Ammon's horn (tissue), 1 donor: ENCODE measurements around the gene FMNL3.
"Not testable (repeated sequence)": the region's sequence is repeated elsewhere in the genome, so short reads cannot be mapped to it uniquely, and the experiment has no call there.

Experiments used
- DNase-seq: peaks from one replicate; pipeline ENCODE4 v3.0.0-alpha.2; 2016; ENCODE audit warnings: low spot score

Gene FMNL3

DNA sequence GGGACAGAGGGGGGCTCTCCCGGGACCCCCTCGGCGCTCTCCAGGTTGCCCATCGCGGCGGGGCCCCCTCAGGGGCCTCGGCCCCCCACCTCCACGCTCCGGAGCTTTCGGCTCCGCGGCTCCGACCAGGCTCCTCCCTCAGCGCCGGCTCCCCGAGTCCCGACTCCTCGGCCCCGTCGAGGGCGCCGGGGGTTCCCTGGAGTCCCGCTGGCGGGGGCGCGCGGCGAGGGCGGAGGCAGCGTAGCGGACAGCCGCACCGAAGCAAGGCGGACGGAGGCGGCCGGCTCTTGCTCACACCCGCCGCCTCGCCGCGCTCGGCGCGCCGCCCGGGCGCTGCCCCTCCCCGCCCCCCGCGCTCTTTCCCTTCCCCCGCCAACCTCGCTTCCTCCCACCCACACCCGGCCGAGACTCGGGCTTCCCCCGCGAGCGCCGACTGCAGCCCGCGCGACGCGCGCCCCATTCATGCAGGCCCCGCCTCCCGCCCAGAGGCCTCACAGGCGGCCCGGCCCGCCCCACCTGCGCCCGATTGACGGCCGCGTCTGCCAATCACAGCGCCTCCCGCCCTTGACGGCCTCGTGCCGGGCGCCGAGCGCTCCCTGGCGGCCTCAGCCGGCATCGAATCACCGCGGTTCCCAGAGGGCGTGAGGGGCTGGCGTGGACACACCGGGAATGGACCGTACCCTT, at the start of gene FMNL3:
TSS of gene FMNL3 (minus strand) at position 278 of the 684 bp plus-strand sequence. CDS start at position 53, 225 bp downstream.
- DNase-seq, result peak; percentile 98

- DNase-seq, result no peak
Observed at GRCh38 chr12:49750996-49751393, 43.8 kb upstream of the FMNL3 start.

DNA sequence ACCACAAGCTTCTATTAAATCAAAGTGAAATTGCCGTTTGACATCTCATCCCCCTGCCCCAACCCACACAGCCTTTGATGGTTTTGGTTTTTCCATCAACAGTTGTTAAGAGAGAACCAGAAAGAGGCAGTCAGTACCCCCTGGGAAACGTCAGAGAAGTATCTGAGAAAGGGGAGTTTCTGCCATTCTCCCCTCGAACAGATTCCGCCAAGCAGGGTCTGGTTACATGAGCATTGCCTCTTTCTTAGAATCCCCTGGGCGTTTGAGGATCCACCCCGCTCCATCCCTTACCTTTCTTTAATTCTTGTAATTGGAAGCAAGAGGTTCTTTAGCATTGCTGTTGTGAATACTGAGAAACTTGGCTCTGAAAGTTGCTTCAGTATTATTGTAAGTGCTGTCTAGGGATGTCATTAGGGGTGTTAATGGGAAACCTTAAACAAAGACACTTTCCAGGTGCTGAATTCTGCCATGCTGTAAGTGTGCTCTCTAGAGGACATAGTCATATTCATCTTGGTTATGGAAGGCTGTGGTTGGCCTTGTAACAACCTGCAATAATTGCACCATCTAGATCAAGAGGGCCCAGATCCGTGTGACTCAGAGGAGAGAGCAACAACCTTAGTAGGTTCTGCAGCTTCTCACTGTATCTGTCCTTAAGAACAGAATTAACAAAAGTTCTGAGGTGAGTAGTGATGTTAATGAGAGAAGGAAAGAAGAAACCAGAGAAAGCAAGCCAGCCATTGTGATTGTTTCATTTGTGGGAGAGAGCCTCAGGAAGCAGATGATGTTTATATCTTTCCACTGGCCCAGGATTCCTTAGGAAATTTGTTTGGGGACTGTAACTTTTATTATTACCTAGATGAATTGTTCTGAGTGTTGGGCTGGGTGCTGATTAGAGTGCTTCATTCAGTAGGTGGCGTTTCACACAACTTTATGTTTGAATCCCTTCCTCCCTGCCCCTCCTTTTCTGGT, 43.1 kb upstream of the FMNL3 start:
- DNase-seq, result no peak

DNA sequence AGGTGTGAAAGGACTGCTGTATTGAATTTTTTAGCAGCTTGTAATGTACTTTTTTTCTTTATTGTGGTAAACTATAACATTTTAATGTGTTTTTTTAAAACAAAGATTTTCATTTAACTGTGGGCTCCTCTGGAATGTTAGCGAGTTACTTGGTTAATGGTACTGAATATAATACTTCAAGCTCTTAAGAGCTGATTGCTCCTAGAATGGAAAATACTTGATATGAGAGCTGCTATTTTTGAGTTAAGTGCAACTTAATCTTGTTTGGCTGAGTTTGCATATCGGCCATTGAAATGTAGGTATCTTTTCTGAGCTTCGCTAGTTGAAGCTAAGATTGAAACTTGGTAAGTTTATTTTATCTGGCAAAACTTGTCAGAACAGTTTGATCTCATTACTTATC, 41.6 kb upstream of the FMNL3 start:
- no peak for DNase-seq

GRCh38 chr12:49748306-49748705, 41.1 kb upstream of the FMNL3 start:
- no peak for DNase-seq

DNA sequence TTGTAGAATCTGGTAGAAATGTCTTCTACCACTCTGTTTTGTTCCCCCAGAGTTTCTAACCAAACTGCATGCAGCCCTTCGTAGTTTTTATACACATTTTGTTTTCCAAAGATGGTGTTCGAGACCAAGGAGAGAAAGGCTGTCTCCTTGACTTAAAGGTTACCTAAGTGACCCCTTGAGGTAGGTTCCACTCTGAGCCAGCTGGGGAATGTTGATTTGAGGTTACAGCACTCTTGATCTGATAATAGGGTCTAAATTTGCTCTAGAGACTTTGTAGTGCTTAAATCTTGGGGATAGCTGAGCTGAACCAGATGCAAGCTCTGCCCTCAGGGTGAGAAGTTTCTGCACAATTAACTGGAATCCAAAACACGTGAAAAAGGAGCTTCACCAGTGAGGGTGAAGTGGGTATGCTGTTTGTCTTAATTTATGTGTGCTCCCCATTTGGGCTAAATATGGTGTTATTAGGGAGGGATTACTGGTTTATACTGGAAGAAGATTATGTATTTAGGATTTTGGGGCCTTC, 37.2 kb upstream of the FMNL3 start:
- DNase-seq, result no peak

DNA sequence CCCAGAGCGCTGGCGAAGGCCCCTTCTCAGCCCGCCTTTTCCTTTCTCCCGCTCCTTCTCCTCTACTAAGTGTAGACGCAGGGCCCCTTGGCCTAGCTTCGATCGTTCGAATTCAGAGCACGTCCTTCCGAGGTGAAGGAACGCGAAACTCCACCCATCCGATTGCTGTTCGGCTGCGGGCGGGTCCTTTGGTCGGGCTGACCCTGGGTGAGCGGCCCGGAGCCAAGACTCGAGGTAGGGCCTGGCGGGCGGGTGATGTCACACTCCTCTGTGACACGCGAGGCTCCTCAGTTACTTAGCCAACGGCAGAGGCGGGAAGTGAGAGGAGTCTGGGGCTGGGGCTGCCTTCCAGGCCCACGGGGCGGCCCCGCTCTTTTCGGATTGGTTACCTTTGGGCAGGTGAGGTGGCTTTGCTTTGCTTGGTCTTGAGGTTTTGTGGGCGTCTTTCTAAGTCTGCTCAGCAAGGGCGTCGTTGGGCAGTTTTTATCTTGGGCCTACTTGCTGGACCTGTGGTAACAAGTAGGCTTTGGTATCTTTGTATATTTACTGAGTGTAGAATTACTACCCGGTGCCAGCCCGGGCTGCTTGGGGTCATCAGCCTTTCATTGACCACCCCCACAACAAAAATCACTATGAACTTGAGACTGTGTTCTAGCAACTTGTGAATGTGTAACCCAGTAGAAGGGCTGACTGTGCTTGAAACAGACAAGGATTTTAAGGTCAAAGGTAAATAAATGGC, 34.8 kb upstream of the FMNL3 start:
- DNase-seq, result peak; percentile 59

DNA sequence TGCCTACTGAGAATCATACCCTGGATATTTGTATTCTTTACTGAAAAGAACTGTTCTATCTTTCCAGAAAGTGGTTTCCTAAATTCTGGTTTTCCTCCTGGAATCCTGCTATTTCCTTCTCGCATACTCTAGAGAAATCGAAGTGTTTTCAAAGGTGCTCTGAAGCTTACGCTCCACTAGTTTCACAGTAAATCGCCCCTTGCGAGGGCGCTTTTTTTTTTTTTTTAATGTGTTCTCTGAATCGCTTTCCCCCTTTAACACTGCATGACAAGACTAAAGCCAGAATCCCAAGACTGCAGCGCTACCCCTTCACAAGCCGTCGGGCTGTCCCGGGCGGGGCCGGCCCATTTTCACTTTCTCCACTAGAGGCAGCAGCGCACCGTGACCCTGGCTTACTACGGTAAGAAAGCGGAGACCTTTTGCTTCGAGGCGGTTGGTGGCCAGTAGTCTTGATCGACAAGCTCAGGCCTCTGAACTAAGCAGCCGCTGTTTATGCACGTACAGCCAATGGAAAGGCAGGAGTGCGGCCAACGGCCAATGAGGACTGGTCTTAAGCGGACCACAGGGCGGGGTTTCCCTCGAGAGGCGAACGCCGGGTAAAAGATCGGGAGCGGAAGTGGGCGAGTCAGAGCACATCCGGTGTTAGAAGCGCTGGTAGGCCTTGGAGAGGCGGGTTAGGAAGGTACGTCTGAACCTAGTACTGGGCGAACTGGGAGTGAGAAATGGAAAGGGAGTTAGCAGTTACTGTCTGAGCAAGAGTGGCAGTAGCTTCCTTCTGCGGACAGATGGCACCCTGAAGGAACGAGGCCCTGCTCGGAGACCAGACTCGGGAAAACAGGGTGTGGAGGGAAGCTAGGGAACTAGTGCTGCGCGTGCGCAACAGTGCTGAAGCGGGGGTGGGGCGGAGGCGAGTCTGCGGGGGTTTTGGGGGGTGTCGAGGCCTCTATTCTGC, 34.0 kb upstream of the FMNL3 start, which contains the start of gene TMBIM6:
TSS of gene TMBIM6 (plus strand) at position 628 of the 952 bp plus-strand sequence. CDS start 10,937 bp downstream, outside the sequence.
- peak; percentile 100 for DNase-seq

GRCh38 chr12:49740277-49740676, 33.1 kb upstream of the FMNL3 start:
- not testable (repeated sequence) for DNase-seq

DNA sequence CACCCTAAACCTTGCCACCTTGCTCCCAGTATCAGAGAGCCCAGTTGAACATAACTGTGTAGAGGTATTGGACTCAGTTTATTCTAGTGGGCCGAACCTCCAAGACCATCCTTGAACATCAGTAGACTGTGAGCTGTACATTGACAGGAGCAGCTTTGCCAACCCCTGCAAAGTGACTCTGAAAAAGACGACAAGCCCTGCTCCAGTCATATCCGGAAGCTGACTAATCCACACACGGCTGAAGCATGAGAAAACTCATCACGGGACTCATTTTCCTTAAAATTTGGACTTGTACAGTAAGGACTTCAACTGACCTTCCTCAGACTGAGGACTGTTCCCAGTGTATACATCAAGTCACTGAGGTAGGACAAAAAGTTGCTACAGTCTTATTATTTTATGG, 31.5 kb upstream of the FMNL3 start:
- not testable (repeated sequence) for DNase-seq

- not testable (repeated sequence) for DNase-seq
Observed at GRCh38 chr12:49734900-49735299, 27.7 kb upstream of the FMNL3 start.

DNA sequence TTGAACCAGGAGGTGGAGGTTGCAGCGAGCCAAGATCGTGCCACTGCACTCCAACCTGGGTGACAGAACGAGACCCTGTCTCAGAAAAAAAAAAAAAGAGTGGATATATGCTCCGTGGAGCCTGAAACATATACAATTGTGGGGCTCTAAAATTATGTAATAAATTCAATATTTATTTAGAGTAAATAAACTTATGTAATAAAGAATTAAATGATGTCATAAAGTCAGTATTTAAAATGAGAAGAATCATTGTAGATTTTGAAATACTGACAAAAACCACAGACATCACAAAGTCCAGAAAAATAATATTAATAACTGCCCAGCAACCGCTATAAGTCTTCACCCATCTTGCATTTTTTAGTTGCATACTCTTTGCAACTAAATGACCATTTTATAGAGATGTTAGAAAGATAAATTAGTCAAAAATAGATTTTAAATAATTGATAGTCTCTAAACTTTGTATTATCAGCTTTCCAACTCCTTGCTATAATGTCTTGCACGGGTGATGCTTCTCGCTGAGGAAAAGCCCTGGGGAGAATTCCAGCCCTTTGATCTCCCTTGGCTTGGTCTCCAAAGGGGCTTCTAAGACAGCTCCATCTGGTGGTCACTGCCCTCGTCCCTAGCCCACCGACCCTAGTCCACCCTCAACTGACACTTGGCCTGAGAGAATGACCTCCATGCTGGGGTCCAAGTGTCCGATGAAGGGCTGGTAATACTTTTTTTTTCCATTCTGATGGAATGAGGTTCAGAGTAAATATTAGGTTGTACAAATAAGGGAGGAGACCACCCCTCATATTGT, 26.2 kb upstream of the FMNL3 start:
- DNase-seq, result no peak

- no peak for DNase-seq
Observed at GRCh38 chr12:49730568-49731101, 23.4 kb upstream of the FMNL3 start.

DNA sequence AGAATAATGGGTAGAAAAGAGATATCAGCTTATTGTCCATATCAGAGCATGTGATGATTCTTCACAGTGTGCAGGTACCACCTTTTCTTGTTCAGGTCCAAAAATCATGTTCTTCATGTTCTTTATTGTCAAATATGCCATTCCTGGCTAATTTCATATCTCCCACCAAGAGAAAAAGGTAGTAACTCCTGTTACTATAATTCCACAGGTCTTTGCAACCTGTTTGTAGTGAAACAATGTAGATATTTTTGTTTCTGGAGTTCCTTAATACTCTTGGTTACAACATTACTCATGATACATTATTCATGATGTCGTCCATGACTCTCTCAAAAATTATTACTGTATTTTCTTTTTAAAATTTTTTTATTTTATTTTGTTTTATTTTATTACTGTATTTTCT, 22.8 kb upstream of the FMNL3 start:
- no peak for DNase-seq

- no peak for DNase-seq
Observed at GRCh38 chr12:49728446-49728845, 21.2 kb upstream of the FMNL3 start.

- not testable (repeated sequence) for DNase-seq
Observed at GRCh38 chr12:49721355-49721754, 14.2 kb upstream of the FMNL3 start.

GRCh38 chr12:49720214-49720613, 13.0 kb upstream of the FMNL3 start:
- DNase-seq, result no peak

DNA sequence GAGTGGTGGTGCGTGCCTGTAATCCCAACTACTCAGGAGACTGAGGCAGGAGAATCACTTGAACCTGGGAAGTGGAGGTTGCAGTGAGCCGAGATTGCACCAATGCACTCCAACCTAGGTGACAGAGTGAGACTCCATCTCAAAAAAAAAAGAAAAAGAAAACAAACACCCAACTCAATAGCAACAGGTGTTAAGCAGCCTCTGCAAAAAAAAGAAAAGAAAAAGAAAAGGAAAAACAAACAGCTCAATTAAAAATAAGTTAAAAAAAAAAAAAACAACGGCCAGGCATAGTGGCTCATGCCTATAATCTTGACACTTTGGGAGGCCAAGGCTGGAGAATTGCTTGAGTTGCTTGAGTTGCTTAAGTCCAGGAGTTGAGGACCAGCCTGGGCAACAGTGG, 10.6 kb upstream of the FMNL3 start:
- DNase-seq, result not testable (repeated sequence)

DNA sequence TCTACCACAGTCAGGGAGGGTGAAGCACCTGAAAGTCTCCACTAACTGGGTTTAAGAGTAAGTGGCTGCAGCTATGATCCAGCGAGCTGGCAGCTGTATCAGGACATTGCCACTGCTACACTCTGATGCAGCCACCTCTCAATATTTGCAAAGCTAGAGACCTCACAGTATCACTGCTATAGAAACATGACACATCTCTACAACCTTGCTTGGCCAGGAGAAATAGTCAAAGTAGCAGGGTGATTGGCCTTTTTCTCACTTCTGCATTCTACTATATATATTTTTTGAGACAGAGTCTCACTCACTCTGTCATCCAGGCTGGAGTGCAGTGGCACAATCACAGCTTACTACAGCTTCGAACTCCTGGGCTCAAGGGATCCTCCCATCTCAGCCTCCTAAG, 9.3 kb upstream of the FMNL3 start:
- DNase-seq, result no peak

DNA sequence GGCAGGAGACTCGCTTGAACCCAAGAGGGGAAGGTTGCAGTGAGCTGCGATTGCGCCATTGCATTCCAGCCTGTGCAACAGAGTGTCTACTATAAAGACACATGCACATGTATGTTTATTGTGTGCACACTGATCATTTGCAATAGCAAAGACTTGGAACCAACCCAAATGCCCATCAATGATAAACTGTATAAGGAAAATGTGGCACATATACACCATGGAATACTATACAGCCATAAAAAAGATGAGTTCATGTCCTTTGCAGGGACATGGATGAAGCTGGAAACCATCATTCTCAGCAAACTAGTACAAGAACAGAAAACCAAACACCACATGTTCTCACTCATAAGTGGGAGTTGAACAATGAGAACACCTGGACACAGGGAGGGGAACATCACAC, 6.7 kb upstream of the FMNL3 start:
- not testable (repeated sequence) for DNase-seq
